NCI-H82 (cell line): ENCODE results near the gene ZAP70.

ENCODE experiments used
- DNase-seq: peaks from one replicate; lab custom pipeline; 2025; lab: John Stamatoyannopoulos, UW

The ZAP70 gene

GRCh38 chr2:97717613-97717995 is 4.2 kb downstream of the ZAP70 start:
- no peak for DNase-seq

- no peak for DNase-seq
Observed at GRCh38 chr2:97718051-97718882, 4.9 kb downstream of the ZAP70 start.

- no peak for DNase-seq
Observed at GRCh38 chr2:97718942-97719341, 5.6 kb downstream of the ZAP70 start.

- no peak for DNase-seq
Observed at GRCh38 chr2:97719362-97720155, 6.2 kb downstream of the ZAP70 start.

GRCh38 chr2:97720746-97721145 is 7.4 kb downstream of the ZAP70 start:
- no peak for DNase-seq

- no peak for DNase-seq
Observed at GRCh38 chr2:97722227-97722626, 8.9 kb downstream of the ZAP70 start.

- peak; percentile 75 for DNase-seq
Observed at GRCh38 chr2:97723156-97724072, 10.0 kb downstream of the ZAP70 start.

- no peak for DNase-seq
Observed at GRCh38 chr2:97724073-97724410, 10.7 kb downstream of the ZAP70 start.

- DNase-seq, result no peak
Observed at GRCh38 chr2:97724501-97724900, 11.1 kb downstream of the ZAP70 start.

GRCh38 chr2:97724946-97725688 is 11.7 kb downstream of the ZAP70 start:
- no peak for DNase-seq

GRCh38 chr2:97726261-97727064 is 13.1 kb downstream of the ZAP70 start:
- peak; percentile 35 for DNase-seq

GRCh38 chr2:97727296-97727695 is 13.9 kb downstream of the ZAP70 start:
- DNase-seq, result no peak

- DNase-seq, result peak; percentile 68
Observed at GRCh38 chr2:97728091-97728731, 14.8 kb downstream of the ZAP70 start.

GRCh38 chr2:97730245-97730644 is 16.9 kb downstream of the ZAP70 start:
- DNase-seq, result no peak

GRCh38 chr2:97731274-97732020 is 18.1 kb downstream of the ZAP70 start:
- no peak for DNase-seq

GRCh38 chr2:97732436-97733340 is 19.3 kb downstream of the ZAP70 start:
- DNase-seq, result no peak

GRCh38 chr2:97733341-97734035 is 20.1 kb downstream of the ZAP70 start:
- DNase-seq, result no peak
